Measurements from ENCODE around the gene STH.
"Not testable (repeated sequence)": the region's sequence is repeated elsewhere in the genome, so short reads cannot be mapped to it uniquely, and the experiment has no call there.

STH gene

GRCh38 chr17:45995627-45996270 lies 3.3 kb upstream of the STH start:
- H3K4me1 ChIP-seq (ENCODE audit: insufficient read depth, low read length), result no peaks in the 10 kb centered on the region
- peaks cover 4% of the 10 kb centered on the region for H3K27me3 ChIP-seq (ENCODE audit: insufficient read depth, low read length)
- no peak overlapping the region for H3K4me3 ChIP-seq (ENCODE audit: low read length)
- no peaks in the 10 kb centered on the region for H3K9me3 ChIP-seq (ENCODE audit: low read length)
- H2AFZ ChIP-seq (ENCODE audit: low read depth, low read length), result no peak overlapping the region
- H3K36me3 ChIP-seq (ENCODE audit: insufficient read depth, low read length), result no peaks in the 10 kb centered on the region

- H3K27me3 ChIP-seq (ENCODE audit: insufficient read depth, low read length), result peaks cover 4% of the 10 kb centered on the region
- no peaks in the 10 kb centered on the region for H3K36me3 ChIP-seq (ENCODE audit: insufficient read depth, low read length)
- no peaks in the 10 kb centered on the region for H3K4me1 ChIP-seq (ENCODE audit: insufficient read depth, low read length)
- H3K4me3 ChIP-seq (ENCODE audit: low read length), result no peak overlapping the region
- no peaks in the 10 kb centered on the region for H3K9me3 ChIP-seq (ENCODE audit: low read length)
- H2AFZ ChIP-seq (ENCODE audit: low read depth, low read length), result no peak overlapping the region
Measured at GRCh38 chr17:45996282-45996937, 2.6 kb upstream of the STH start.

- Histone ChIP-seq H3K36me3 (ENCODE audit: insufficient read depth, low read length) (no peaks in the 10 kb centered on the region), H3K4me3 (ENCODE audit: low read length) (no peak overlapping the region), H3K4me1 (ENCODE audit: insufficient read depth, low read length) (no peaks in the 10 kb centered on the region), H3K9me3 (ENCODE audit: low read length) (no peaks in the 10 kb centered on the region), H2AFZ (ENCODE audit: low read depth, low read length) (no peak overlapping the region), H3K27me3 (ENCODE audit: insufficient read depth, low read length) (peaks cover 4% of the 10 kb centered on the region)
Measured at GRCh38 chr17:45997166-45997565, 1.9 kb upstream of the STH start.

GRCh38 chr17:45997624-45998023 lies 1.4 kb upstream of the STH start:
- no peaks in the 10 kb centered on the region for H3K9me3 ChIP-seq (ENCODE audit: low read length)
- H3K36me3 ChIP-seq (ENCODE audit: insufficient read depth, low read length), result no peaks in the 10 kb centered on the region
- H3K27me3 ChIP-seq (ENCODE audit: insufficient read depth, low read length), result peaks cover 4% of the 10 kb centered on the region
- H3K4me1 ChIP-seq (ENCODE audit: insufficient read depth, low read length), result no peaks in the 10 kb centered on the region
- no peak overlapping the region for H2AFZ ChIP-seq (ENCODE audit: low read depth, low read length)
- no peak overlapping the region for H3K4me3 ChIP-seq (ENCODE audit: low read length)

GRCh38 chr17:45999900-46000290 lies 845 bp downstream of the STH start:
- Histone ChIP-seq H3K4me1 (ENCODE audit: insufficient read depth, low read length) (no peaks in the 10 kb centered on the region), H2AFZ (ENCODE audit: low read depth, low read length) (no peak overlapping the region), H3K9me3 (ENCODE audit: low read length) (no peaks in the 10 kb centered on the region), H3K36me3 (ENCODE audit: insufficient read depth, low read length) (no peaks in the 10 kb centered on the region), H3K27me3 (ENCODE audit: insufficient read depth, low read length) (peaks cover 4% of the 10 kb centered on the region), H3K4me3 (ENCODE audit: low read length) (no peak overlapping the region)

GRCh38 chr17:46000292-46000691 lies 1.2 kb downstream of the STH start:
- Histone ChIP-seq H2AFZ (ENCODE audit: low read depth, low read length) (no peak overlapping the region), H3K4me3 (ENCODE audit: low read length) (no peak overlapping the region), H3K36me3 (ENCODE audit: insufficient read depth, low read length) (no peaks in the 10 kb centered on the region)

GRCh38 chr17:46000757-46001156 lies 1.7 kb downstream of the STH start:
- Histone ChIP-seq H3K4me3 (ENCODE audit: low read length) (no peak overlapping the region), H3K36me3 (ENCODE audit: insufficient read depth, low read length) (no peaks in the 10 kb centered on the region), H3K9me3 (ENCODE audit: low read length) (no peaks in the 10 kb centered on the region), H2AFZ (ENCODE audit: low read depth, low read length) (no peak overlapping the region), H3K4me1 (ENCODE audit: insufficient read depth, low read length) (no peaks in the 10 kb centered on the region), H3K27me3 (ENCODE audit: insufficient read depth, low read length) (peaks cover 4% of the 10 kb centered on the region)

More at GRCh38 chr17:46000292-46000691, 1.2 kb downstream of the STH start:
- H3K27me3 ChIP-seq (ENCODE audit: insufficient read depth, low read length), result peaks cover 4% of the 10 kb centered on the region
- no peaks in the 10 kb centered on the region for H3K9me3 ChIP-seq (ENCODE audit: low read length)
- no peaks in the 10 kb centered on the region for H3K4me1 ChIP-seq (ENCODE audit: insufficient read depth, low read length)

GRCh38 chr17:46001390-46002310 lies 2.6 kb downstream of the STH start:
- Histone ChIP-seq H3K4me1 (ENCODE audit: insufficient read depth, low read length) (no peaks in the 10 kb centered on the region), H3K4me3 (ENCODE audit: low read length) (no peak overlapping the region), H2AFZ (ENCODE audit: low read depth, low read length) (no peak overlapping the region), H3K9me3 (ENCODE audit: low read length) (no peaks in the 10 kb centered on the region), H3K36me3 (ENCODE audit: insufficient read depth, low read length) (no peaks in the 10 kb centered on the region), H3K27me3 (ENCODE audit: insufficient read depth, low read length) (peaks cover 4% of the 10 kb centered on the region)

GRCh38 chr17:46002311-46002972 lies 3.4 kb downstream of the STH start:
- no peak overlapping the region for H3K4me3 ChIP-seq (ENCODE audit: low read length)
- H3K4me1 ChIP-seq (ENCODE audit: insufficient read depth, low read length), result no peaks in the 10 kb centered on the region
- no peaks in the 10 kb centered on the region for H3K36me3 ChIP-seq (ENCODE audit: insufficient read depth, low read length)
- H3K27me3 ChIP-seq (ENCODE audit: insufficient read depth, low read length), result peaks cover 4% of the 10 kb centered on the region
- no peaks in the 10 kb centered on the region for H3K9me3 ChIP-seq (ENCODE audit: low read length)
- no peak overlapping the region for H2AFZ ChIP-seq (ENCODE audit: low read depth, low read length)

GRCh38 chr17:46002973-46003316 lies 3.9 kb downstream of the STH start:
- Histone ChIP-seq H3K27me3 (ENCODE audit: insufficient read depth, low read length) (peaks cover 4% of the 10 kb centered on the region), H3K9me3 (ENCODE audit: low read length) (no peaks in the 10 kb centered on the region), H3K4me3 (ENCODE audit: low read length) (no peak overlapping the region), H2AFZ (ENCODE audit: low read depth, low read length) (no peak overlapping the region), H3K36me3 (ENCODE audit: insufficient read depth, low read length) (no peaks in the 10 kb centered on the region), H3K4me1 (ENCODE audit: insufficient read depth, low read length) (no peaks in the 10 kb centered on the region)

- Histone ChIP-seq H3K4me3 (ENCODE audit: low read length) (no peak overlapping the region), H3K27me3 (ENCODE audit: insufficient read depth, low read length) (peaks cover 4% of the 10 kb centered on the region), H3K9me3 (ENCODE audit: low read length) (no peaks in the 10 kb centered on the region), H3K36me3 (ENCODE audit: insufficient read depth, low read length) (no peaks in the 10 kb centered on the region), H2AFZ (ENCODE audit: low read depth, low read length) (no peak overlapping the region), H3K4me1 (ENCODE audit: insufficient read depth, low read length) (no peaks in the 10 kb centered on the region)
Measured at GRCh38 chr17:46003907-46004748, 5.1 kb downstream of the STH start.

GRCh38 chr17:46006082-46006481 lies 7.0 kb downstream of the STH start:
- H3K9me3 ChIP-seq (ENCODE audit: low read length); H3K4me1 ChIP-seq (ENCODE audit: insufficient read depth, low read length); H3K36me3 ChIP-seq (ENCODE audit: insufficient read depth, low read length); H3K4me3 ChIP-seq (ENCODE audit: low read length); H2AFZ ChIP-seq (ENCODE audit: low read depth, low read length); H3K27me3 ChIP-seq (ENCODE audit: insufficient read depth, low read length): not testable (repeated sequence)
